Stimulated activated CD8-positive, alpha-beta memory T cell treated with anti-CD3 and anti-CD28 coated beads, Interleukin-7, amount 100 ng/mL, for 48 hours (primary cell): ENCODE measurements around the gene DISP2.
A peak's percentile ranks its signal among the peaks of the same experiment; 100 is the strongest.

Experiments used
- DNase-seq, 2 donors: peaks; one replicate each; pipeline ENCODE4 v3.0.0-alpha.2; 2020; ENCODE audit warnings: low read depth in 1 of 2; ENCODE audit errors: extremely low read depth in 1 of 2

The DISP2 gene

GRCh38 chr15:40418126-40418525 is 60.1 kb downstream of the DISP2 start:
- DNase-seq: no peak

- DNase-seq: no peak
These were observed 62.2 kb downstream of the DISP2 start for GRCh38 chr15:40420071-40420713.

GRCh38 chr15:40420793-40421192 is 62.8 kb downstream of the DISP2 start:
- no peak for DNase-seq

- peak; percentile 60 to 67 for DNase-seq
These were observed 63.5 kb downstream of the DISP2 start for GRCh38 chr15:40421246-40422157.

- DNase-seq: no peak
These were observed 66.6 kb downstream of the DISP2 start for GRCh38 chr15:40424483-40425115.

GRCh38 chr15:40425681-40426080 is 67.7 kb downstream of the DISP2 start:
- no peak for DNase-seq

GRCh38 chr15:40427188-40427587 is 69.2 kb downstream of the DISP2 start:
- DNase-seq: no peak

GRCh38 chr15:40428185-40428584 is 70.2 kb downstream of the DISP2 start:
- no peak for DNase-seq
